ENCODE measurements around the gene PSMD3.

PSMD3 gene

DNA sequence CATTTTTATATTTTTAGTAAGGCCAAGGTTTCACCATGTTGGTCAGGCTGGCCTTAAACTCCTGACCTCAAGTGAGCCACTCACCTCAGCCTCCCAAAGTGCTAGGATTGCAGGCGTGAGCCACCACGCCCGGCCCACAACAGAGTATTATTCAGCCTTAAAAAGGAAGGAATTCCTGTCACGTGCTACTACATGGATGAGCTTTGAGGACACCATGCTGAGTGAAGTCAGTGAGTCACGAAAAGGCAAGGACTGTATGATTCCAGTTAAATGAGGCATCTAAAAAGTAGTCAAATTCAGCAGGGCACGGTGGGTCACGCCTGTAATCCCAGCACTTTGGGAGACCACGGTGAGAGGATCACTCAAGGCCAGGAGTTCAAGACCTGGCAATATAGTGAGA is 44.3 kb downstream of the PSMD3 start:
- peak; percentile 66 for DNase-seq

DNA sequence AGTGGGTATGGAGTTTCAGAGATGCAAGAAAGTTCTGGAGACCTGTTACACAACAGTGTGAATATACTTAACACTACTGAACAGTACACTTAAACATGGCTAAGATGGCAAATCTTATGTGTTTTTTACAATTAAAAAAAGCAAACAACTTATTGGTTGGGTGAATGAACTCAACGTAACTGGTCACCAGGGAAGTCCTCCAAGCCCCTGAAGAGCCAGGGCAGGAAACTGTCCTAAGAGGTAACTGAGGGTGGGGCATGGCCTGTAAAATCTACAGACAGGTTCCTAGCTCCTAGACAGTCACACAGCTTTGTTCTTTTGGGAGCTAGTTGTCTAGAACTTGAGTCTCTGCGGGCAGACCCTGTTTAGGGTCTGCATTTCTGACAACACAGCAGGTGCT is 45.0 kb downstream of the PSMD3 start:
- no peak for DNase-seq

DNA sequence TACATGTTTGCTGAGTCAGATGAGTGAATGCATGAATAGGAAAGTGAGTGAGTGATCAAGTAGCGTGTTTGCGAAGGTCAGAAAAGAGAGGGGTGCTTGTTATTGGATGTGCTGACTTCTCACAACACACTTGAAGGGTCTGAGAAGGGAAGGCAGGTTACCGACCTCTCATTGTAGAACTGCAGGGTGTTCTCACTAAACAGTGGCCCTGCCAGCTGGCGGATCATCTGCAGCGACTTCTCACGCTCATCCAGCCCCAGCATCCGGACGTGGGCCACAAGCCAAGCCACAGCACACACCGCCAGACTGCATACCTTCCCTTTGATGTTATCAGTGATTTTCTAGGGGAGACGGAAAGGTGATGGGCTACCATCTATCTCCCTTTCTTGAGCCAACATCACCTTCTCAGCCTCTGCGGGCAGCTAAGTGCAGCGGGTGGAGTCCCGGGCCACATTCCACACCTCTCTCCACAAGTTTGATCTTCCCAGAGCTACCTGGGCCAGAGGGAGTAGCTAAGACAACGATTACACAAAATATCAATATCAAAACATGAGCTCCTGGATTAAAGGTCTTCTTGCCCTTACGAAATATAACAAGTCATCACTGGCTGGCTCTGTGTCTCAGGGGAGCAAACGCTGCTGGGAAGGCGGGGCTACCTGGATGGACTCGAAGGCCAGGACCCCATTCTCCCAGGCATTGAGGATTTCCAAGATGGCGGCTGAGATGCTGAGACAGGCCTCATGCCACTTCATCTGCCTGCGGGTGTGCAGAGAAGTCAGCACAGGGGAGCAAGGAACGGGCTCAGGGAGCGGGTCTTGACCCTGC is 45.6 kb downstream of the PSMD3 start:
- no peak for DNase-seq

DNA sequence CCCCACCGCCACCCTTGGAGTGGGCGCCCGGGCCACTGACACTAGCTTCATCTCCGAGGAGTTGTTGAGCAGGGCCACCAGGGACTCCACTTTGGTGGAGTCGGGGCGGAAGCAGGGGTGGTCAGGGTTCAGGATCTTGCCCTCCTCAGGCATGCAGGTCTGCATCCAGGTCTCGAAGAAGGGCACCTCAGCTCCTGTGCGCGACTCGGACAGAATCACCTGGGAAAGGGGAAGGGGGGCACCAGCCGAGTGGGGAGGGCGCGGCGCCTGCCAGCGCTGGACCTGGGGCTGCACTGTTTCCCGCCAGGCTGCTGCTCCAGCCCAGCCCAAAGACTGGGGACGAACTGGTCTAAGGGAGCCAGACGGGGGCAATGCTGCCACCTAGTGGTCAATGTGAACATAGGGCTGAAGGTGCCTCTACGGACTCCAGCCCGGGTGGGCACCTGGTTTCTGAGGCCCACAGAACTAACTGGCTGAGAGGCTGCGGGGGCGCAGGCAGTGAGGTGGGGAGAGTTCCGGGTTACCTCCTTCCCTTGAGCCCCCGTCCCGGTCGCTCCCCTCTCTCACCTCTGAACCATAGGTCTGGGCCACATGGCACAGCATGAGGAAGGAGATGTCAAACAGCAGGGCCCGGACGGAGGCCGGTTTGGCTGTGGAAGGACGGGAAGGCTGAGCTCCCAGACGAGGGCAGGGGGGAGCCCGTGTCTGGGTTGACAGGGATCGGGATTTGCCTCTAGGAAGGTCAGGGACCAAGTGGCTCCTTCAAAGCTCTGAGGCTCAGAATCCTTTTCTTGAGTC is 46.4 kb downstream of the PSMD3 start:
- peak; percentile 85 for DNase-seq

DNA sequence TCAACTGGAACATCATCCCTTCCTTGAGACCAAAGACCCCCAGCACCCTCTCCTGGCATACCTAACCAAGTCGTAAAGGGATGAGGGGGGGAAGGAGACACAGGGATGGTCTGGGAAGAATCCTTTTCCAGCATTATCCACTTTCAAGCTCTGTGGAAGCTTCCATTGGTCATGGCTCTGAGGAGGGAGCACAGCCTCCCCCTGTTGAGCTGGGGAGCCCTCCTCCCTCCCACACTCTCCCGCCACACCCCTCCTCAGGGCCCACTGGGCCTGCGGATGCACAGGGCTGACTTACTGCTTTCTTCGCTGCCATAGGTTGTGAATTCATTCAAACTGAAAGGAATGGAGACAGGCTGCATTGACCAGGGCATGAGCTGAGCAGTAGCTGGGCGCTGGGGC is 47.0 kb downstream of the PSMD3 start:
- DNase-seq, result no peak

DNA sequence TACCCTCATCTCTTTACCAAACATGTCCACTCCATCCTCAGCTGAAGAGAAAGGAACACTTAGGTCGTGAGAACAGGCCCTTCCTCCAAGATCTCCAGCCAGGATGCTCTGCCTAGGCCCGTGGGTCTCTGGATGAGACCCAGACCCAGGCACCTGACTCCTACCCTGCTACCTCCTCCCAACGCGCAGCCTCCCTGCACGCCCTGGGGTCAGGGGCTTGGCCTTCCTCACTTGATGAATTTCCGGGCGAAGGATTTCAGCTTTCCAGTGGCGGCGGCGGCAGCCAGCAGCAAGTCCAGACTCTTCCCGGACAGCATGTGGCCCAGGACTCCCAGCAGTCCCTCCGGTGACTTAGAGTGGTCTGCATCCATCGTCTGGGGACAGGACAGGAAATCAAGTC is 48.0 kb downstream of the PSMD3 start:
- no peak for DNase-seq

DNA sequence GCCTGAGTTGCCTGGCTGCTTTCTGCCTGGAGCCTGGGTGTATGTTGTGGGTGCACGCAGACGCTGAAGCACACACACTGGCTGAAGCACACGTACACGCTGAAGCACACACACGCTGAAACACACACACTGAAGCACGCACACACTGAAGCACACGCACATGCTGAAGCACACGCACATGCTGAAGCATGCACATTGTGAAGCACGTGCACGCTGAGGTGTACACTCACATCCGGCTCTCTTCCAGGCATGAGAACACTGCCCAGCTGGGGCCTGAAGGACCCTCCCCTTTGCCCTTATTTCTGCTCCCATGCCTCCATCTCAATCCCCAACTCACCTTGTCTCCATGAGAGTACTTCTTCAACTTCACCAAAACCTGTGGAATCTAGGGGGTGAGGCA is 51.1 kb downstream of the PSMD3 start:
- no peak for DNase-seq

DNA sequence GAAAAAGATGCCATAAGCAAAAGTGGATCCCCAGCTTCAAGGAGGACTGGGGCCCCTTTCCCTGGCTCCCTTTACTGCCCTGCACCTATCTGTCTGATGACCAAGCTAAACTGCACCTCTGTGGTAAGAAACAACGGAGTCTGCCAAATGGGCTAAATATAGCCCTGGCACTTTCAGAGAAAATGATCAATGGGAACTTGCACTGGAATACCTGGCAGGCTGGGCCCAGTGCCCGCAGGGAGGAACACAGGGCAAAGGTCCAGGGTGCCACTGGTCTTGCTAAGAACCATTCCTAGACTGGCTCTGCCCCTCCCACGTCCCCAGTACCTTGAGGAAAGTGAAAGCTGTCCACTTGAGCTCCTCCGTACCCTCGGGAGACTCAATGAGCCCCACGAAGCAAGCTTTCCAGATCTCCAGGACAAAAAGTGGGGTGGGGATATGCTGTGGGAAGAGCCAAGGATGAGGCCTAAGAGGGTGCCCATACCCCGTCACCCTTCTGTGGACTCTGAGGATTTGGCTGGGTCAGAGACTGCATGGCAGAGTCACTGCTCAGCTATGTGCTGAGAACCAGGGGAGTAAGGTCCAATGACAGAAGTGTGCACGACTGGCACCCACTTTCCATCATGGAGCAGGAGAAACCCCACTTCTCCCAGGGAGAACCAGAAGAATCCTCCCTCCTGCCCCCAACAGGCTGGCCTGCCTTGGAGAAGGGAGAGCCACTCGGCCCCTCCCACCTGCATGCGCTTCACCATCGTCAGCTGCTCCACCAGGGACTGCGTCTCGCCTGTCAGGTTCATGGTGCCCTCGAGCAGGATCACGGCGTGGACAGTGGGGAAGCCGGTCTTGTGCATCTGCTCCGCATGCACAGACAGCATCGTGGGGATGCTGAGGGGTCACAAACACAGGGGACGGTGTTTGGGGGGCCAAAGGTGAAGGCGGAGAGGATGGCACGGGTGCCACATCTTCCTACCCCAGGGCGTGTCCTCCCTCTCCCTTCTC is 52.0 kb downstream of the PSMD3 start:
- DNase-seq, result no peak

DNA sequence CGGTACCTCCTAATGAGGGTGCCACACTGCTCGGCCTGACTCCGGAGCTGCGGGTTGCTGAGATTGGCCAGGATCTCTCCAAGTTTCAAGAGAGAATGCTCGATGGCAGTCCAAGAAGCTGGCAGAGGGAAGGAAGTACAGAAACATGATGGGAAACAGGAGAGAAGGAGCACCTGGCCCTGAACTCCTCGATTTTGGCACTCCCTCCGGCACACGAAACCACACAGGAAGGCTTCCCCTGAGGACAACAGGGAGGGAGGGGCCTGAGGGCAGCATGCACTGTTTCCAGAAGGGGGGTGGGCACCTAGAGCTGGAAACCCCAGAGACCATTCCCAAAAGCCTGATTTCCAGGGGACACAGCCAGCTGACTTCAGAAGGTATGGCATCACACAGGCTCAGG is 52.7 kb downstream of the PSMD3 start:
- no peak for DNase-seq

DNA sequence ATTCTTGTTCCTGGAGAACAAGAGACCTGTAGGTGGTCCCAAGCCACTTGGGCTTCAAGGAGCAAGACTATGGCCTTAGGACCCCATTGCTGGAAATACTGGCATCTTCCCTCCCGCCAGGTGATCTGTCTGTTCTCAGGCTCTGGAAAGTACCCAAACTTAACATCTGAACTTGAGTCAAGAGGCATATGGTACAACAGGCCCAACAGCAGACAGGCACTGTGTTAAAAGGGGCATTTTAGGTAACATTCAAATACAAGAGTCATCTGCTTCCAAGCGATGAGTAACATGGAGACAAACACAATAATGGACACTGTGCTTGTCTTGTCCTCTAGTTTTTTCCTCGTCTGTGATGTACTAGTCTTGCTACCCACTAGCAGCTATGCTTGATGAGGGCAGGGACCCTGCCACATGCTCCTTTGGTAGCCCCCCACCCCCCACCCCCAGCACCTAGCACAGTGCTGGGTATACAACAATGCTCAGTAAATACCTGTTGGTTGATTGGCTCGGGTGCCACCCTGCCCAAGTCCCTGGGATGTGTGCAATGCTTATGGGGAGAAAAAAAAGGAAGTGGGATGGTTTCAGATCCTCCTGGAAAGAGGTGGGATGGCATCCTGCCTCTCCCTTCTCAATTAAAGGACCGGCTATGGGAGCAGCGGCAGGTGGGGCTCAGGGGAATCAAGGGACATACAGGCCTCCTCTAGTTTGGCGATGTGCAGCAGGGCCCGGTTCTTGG is 54.0 kb downstream of the PSMD3 start:
- DNase-seq, result no peak

DNA sequence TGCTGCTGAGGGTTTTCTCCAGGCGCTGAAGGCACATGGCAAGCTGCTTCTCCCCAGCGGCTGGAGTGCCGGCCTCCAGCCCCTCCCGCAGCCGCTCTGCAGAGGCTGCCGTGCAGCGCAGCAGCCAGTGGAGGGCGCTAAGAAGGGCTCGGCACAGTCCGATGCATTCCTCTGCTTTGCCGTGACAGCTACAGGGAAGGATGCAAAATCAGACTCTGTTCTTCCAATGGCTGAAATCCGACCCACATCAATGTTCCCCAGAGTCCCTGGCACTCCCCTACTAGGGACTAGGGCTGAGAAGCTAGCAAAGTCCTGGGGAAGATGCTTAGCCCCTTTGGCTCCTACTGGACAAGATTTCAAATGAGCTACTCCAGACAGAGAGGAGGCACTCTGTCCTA is 54.6 kb downstream of the PSMD3 start:
- DNase-seq, result peak; percentile 39

DNA sequence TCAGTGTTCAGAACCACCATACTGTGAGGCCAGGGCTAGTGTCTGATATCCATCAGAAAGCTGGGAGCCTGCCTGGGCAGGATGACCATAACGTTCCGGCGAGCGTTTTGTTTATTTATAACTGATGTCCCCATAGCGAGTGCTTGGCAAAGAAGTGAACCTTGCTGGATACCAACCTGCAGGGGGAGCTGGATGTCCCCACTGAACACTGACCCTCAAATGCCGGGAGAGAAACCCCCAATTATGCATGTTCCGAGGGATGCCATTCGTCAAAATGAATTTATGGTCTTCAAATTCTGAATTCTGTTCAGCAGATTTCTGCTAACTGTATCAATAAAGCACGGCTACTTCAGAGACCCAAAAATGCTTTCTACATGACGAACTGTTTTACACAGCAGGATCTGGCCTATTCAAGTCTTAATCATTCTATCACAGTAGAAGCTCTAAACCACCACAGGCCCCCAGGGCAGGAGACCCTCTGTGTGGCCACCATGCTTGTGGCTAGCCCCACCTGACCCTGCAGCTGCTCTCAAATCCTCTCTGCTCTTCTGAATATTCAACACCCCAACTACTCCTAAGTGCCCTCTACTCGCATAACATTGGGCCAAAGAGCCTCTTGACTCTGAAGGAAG is 58.4 kb downstream of the PSMD3 start:
- peak; percentile 82 for DNase-seq

DNA sequence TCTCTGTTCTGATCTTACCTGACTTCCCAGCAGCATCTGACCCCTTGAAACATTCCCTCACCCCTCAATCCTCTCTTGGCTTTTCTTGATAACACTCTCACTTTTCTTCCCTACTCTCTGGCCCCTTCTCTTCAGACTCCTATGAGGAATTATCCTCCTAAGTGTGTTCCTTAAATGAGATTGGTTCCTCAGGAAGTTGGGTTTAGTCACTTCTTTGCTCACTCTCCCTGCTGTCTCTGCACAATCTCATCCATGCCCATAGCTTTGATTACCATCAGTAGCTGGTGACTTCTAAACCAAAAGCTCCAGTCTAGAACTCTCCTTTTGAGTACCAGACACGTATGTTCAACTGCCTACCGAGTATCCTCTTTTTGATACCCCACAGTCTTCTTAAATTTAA is 60.6 kb downstream of the PSMD3 start:
- no peak for DNase-seq

Data from EL (cell line).